Astrocyte (in vitro differentiated cells and primary cell): ENCODE results near the gene DISP3.

Source experiments
- CTCF ChIP-seq: IDR thresholded peaks from 2 replicates; pipeline ENCODE4 v1.5.1; 2011; ENCODE audit warnings: low read depth, mild to moderate bottlenecking, inconsistent platforms, low read length, moderate library complexity; ENCODE audit not compliant: insufficient read depth
- EZH2 ChIP-seq: IDR thresholded peaks from 2 replicates; pipeline ENCODE4 v1.6.1; 2012; ENCODE audit warnings: mild to moderate bottlenecking, low read length, inconsistent platforms; ENCODE audit not compliant: insufficient read depth

- no peak for TF ChIP-seq CTCF
- TF ChIP-seq EZH2: no peak
Observed at GRCh38 chr1:11560061-11560460, 81.1 kb downstream of the DISP3 start.
